Hematopoietic multipotent progenitor cell treated with erythropoietin and hydrocortisone succinate and interleukin-3 and kit ligand, for 4 days (in vitro differentiated cells): ENCODE measurements around the gene ETV2.
"Not testable (repeated sequence)": the region's sequence is repeated elsewhere in the genome, so short reads cannot be mapped to it uniquely, and the experiment has no call there.

Source experiments
- DNase-seq: peaks from one replicate; pipeline ENCODE4 v3.0.0-alpha.2; 2015

Gene ETV2

GRCh38 chr19:35641515-35642151, at the start of gene ETV2:
Gene ETV2 (plus strand): TSS chr19:35641745. CDS start chr19:35642461, 716 bp downstream.
- peak; percentile 82 for DNase-seq

- peak; percentile 56 for DNase-seq
These were observed 49.3 kb upstream of the ETV2 start for GRCh38 chr19:35592226-35592625.

- DNase-seq = not testable (repeated sequence)
These were observed 46.5 kb upstream of the ETV2 start for GRCh38 chr19:35595026-35595425.

GRCh38 chr19:35595928-35596327, 45.6 kb upstream of the ETV2 start:
- no peak for DNase-seq

- DNase-seq = peak; percentile 44
These were observed 45.1 kb upstream of the ETV2 start for GRCh38 chr19:35596366-35596999.

GRCh38 chr19:35601971-35602370, 39.6 kb upstream of the ETV2 start:
- no peak for DNase-seq

GRCh38 chr19:35604436-35604835, 37.1 kb upstream of the ETV2 start:
- not testable (repeated sequence) for DNase-seq

- not testable (repeated sequence) for DNase-seq
These were observed 34.4 kb upstream of the ETV2 start for GRCh38 chr19:35607170-35607569.

GRCh38 chr19:35607661-35608060, 33.9 kb upstream of the ETV2 start:
- DNase-seq = no peak

- peak; percentile 44 for DNase-seq
These were observed 33.3 kb upstream of the ETV2 start for GRCh38 chr19:35608251-35608650.

GRCh38 chr19:35609851-35610353, 31.6 kb upstream of the ETV2 start:
- peak; percentile 81 for DNase-seq

- no peak for DNase-seq
These were observed 29.4 kb upstream of the ETV2 start for GRCh38 chr19:35612224-35612558.

- peak; percentile 96 for DNase-seq
These were observed 28.8 kb upstream of the ETV2 start, which contains the start of gene HAUS5 for GRCh38 chr19:35612559-35613321. Gene HAUS5 (plus strand): TSS chr19:35612735. CDS start chr19:35612795, 60 bp downstream.

- DNase-seq = no peak
These were observed 28.0 kb upstream of the ETV2 start for GRCh38 chr19:35613574-35613973.

GRCh38 chr19:35615036-35615435, 26.5 kb upstream of the ETV2 start:
- no peak for DNase-seq

GRCh38 chr19:35618857-35619256, 22.7 kb upstream of the ETV2 start:
- DNase-seq = no peak

GRCh38 chr19:35619290-35619923, 22.1 kb upstream of the ETV2 start:
- DNase-seq = no peak

- DNase-seq = no peak
These were observed 21.5 kb upstream of the ETV2 start for GRCh38 chr19:35620001-35620400.

GRCh38 chr19:35621708-35622107, 19.8 kb upstream of the ETV2 start:
- DNase-seq = no peak

GRCh38 chr19:35622750-35623149, 18.8 kb upstream of the ETV2 start:
- no peak for DNase-seq

GRCh38 chr19:35623327-35624010, 18.1 kb upstream of the ETV2 start:
- no peak for DNase-seq

- DNase-seq = no peak
These were observed 13.3 kb upstream of the ETV2 start for GRCh38 chr19:35628264-35628564.
